HG03520 (cell line): ENCODE data around the gene PRKAA2.

ENCODE experiments used
- ATAC-seq: cut with Tn5 transposase; IDR thresholded peaks from one replicate; pipeline ENCODE4 v1.9.1; 2021; ENCODE audit warnings: mild to moderate bottlenecking, moderate library complexity; ENCODE audit not compliant: unreplicated experiment

PRKAA2 gene

GRCh38 chr1:56712150-56712549 is 67.0 kb downstream of the PRKAA2 start:
- ATAC-seq = no peak

- no peak for ATAC-seq
Observed at GRCh38 chr1:56713112-56713511, 68.0 kb downstream of the PRKAA2 start.

GRCh38 chr1:56715156-56715555 is 70.0 kb downstream of the PRKAA2 start:
- no peak for ATAC-seq

GRCh38 chr1:56719171-56719570 is 74.1 kb downstream of the PRKAA2 start:
- no peak for ATAC-seq

GRCh38 chr1:56726706-56727105 is 81.6 kb downstream of the PRKAA2 start:
- no peak for ATAC-seq

GRCh38 chr1:56728964-56729363 is 83.8 kb downstream of the PRKAA2 start:
- ATAC-seq = no peak

GRCh38 chr1:56745231-56745630 is 100.1 kb downstream of the PRKAA2 start:
- ATAC-seq = no peak

- ATAC-seq = no peak
Observed at GRCh38 chr1:56754708-56755479, 109.8 kb downstream of the PRKAA2 start.

GRCh38 chr1:56755911-56756310 is 110.8 kb downstream of the PRKAA2 start:
- ATAC-seq = no peak

GRCh38 chr1:56758135-56758534 is 113.0 kb downstream of the PRKAA2 start:
- no peak for ATAC-seq

- ATAC-seq = no peak
Observed at GRCh38 chr1:56758794-56759193, 113.7 kb downstream of the PRKAA2 start.
